HG03064 (cell line): ENCODE measurements around the gene SSBP3.

Experiments
- ATAC-seq: cut with Tn5 transposase; IDR thresholded peaks from one replicate; pipeline ENCODE4 v1.9.1; 2021; ENCODE audit warnings: low read depth; ENCODE audit not compliant: unreplicated experiment

SSBP3 gene

GRCh38 chr1:54312796-54313316, 93.3 kb downstream of the SSBP3 start:
- no peak for ATAC-seq

GRCh38 chr1:54311506-54311905, 94.7 kb downstream of the SSBP3 start:
- no peak for ATAC-seq

- no peak for ATAC-seq
Measured at GRCh38 chr1:54310439-54311328, 95.5 kb downstream of the SSBP3 start.

- ATAC-seq, result no peak
Measured at GRCh38 chr1:54309631-54310366, 96.4 kb downstream of the SSBP3 start.

- ATAC-seq, result no peak
Measured at GRCh38 chr1:54307305-54307704, 98.9 kb downstream of the SSBP3 start.

- no peak for ATAC-seq
Measured at GRCh38 chr1:54305906-54306514, 100.2 kb downstream of the SSBP3 start.

GRCh38 chr1:54304518-54304917, 101.7 kb downstream of the SSBP3 start:
- no peak for ATAC-seq

GRCh38 chr1:54302951-54303843, 103.0 kb downstream of the SSBP3 start:
- ATAC-seq, result no peak

- ATAC-seq, result no peak
Measured at GRCh38 chr1:54302549-54302948, 103.6 kb downstream of the SSBP3 start.

GRCh38 chr1:54301497-54301896, 104.7 kb downstream of the SSBP3 start:
- no peak for ATAC-seq

- no peak for ATAC-seq
Measured at GRCh38 chr1:54300401-54300800, 105.8 kb downstream of the SSBP3 start.

GRCh38 chr1:54299037-54299436, 107.2 kb downstream of the SSBP3 start:
- ATAC-seq, result no peak

GRCh38 chr1:54298284-54299033, 107.7 kb downstream of the SSBP3 start:
- no peak for ATAC-seq

- no peak for ATAC-seq
Measured at GRCh38 chr1:54297596-54298283, 108.5 kb downstream of the SSBP3 start.

GRCh38 chr1:54296666-54297065, 109.5 kb downstream of the SSBP3 start:
- no peak for ATAC-seq

GRCh38 chr1:54294887-54295286, 111.3 kb downstream of the SSBP3 start:
- ATAC-seq, result no peak

- no peak for ATAC-seq
Measured at GRCh38 chr1:54292002-54292911, 113.9 kb downstream of the SSBP3 start.
